Ascending aorta (tissue), 2 donors: ENCODE data around the gene CHCHD3. TPM values are rescaled to one million over a fixed set of nuclear protein-coding genes. Genes with fewer than 3 reads are reported as not detected.
"Not testable (repeated sequence)": the region's sequence is repeated elsewhere in the genome, so short reads cannot be mapped to it uniquely, and the experiment has no call there.

Experiments
- DNase-seq, 2 donors: peaks; one replicate each; pipeline ENCODE4 v3.0.0-alpha.2; 2019; ENCODE audit warnings: low spot score in 2 of 2
- H3K27ac ChIP-seq, 2 donors: fragments of 200-600 bp; sonication (generic); one replicate each; pipeline ENCODE4 v1.5.1; 2016 to 2017; ENCODE audit warnings: mild to moderate bottlenecking in 1 of 2
- H3K27me3 ChIP-seq: fragments of 200-600 bp; sonication (generic); one replicate; pipeline ENCODE4 v1.5.1; 2017
- H3K36me3 ChIP-seq, 2 donors: fragments of 200-600 bp; sonication (generic); one replicate each; pipeline ENCODE4 v1.5.1; 2016
- H3K4me1 ChIP-seq, 2 donors: fragments of 200-600 bp; sonication (generic); one replicate each; pipeline ENCODE4 v1.5.1; 2016 to 2017; ENCODE audit warnings: mild to moderate bottlenecking in 1 of 2
- H3K4me3 ChIP-seq, 2 donors: fragments of 200-600 bp; sonication (generic); one replicate each; pipeline ENCODE4 v1.5.1; 2016 to 2017; ENCODE audit warnings: mild to moderate bottlenecking in 1 of 2
- H3K9me3 ChIP-seq, 2 donors: fragments of 200-600 bp; sonication (generic); one replicate each; pipeline ENCODE4 v1.5.1; 2016
- intact Hi-C: fragments of 100-400 bp; cut with DNase I; formaldehyde crosslinking; loops from one replicate; pipeline ENCODE4 v1.15.1; 2023
- total RNA-seq: library from RNA; depleted of rRNA; stranded (reverse); fragments of >200 nt; gene quantifications from one replicate; pipeline ENCODE4 v1.1.0, GENCODE V29; 2016
- TF ChIP-seq, protein P1 (sequence below), 3 experiments: fragments of 200-600 bp in 2 of 3; fragments of 450-650 bp in 1 of 3; sonication (generic) in 2 of 3; IDR thresholded peaks; one replicate each; pipeline ENCODE4 v1.5.1; 2016 to 2019; ENCODE audit warnings: antibody characterized with exemption in 3 of 3, mild to moderate bottlenecking in 1 of 3, moderate library complexity in 1 of 3

The CHCHD3 gene
- total RNA-seq, 1 donor from 2014 or later = 26.2 TPM

DNA sequence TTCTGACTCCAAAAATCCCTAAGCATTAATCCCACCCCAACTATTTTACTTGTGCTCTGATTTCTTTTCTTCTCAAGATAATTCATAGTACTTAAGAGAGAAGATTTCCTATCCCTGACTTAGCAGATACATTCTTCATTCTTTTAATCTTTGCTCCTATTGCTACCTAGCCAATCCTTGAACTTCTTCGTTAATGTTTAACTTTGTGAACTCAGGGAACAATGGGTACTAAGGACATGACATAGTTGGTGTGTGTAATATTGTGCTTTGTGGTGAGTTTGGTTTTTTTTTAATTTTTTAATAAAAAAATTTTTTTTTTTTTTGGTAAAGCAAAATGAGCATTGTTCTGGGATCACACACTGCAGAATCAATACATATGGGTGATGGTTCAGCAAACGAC lies 166.2 kb downstream of the CHCHD3 start:
- Histone ChIP-seq H3K36me3 (no peaks in the 10 kb centered on the region), H3K4me3 (no peak overlapping the region), H3K4me1 (no peaks in the 10 kb centered on the region), H3K27me3 (no peaks in the 10 kb centered on the region), H3K9me3 (no peaks in the 10 kb centered on the region), H3K27ac (no peak overlapping the region)
- intact Hi-C loops = no loop called here
- no peak for DNase-seq
- TF ChIP-seq, protein P1, sequence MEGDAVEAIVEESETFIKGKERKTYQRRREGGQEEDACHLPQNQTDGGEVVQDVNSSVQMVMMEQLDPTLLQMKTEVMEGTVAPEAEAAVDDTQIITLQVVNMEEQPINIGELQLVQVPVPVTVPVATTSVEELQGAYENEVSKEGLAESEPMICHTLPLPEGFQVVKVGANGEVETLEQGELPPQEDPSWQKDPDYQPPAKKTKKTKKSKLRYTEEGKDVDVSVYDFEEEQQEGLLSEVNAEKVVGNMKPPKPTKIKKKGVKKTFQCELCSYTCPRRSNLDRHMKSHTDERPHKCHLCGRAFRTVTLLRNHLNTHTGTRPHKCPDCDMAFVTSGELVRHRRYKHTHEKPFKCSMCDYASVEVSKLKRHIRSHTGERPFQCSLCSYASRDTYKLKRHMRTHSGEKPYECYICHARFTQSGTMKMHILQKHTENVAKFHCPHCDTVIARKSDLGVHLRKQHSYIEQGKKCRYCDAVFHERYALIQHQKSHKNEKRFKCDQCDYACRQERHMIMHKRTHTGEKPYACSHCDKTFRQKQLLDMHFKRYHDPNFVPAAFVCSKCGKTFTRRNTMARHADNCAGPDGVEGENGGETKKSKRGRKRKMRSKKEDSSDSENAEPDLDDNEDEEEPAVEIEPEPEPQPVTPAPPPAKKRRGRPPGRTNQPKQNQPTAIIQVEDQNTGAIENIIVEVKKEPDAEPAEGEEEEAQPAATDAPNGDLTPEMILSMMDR (IDR thresholded peaks at IDR 0.05) = no peak

DNA sequence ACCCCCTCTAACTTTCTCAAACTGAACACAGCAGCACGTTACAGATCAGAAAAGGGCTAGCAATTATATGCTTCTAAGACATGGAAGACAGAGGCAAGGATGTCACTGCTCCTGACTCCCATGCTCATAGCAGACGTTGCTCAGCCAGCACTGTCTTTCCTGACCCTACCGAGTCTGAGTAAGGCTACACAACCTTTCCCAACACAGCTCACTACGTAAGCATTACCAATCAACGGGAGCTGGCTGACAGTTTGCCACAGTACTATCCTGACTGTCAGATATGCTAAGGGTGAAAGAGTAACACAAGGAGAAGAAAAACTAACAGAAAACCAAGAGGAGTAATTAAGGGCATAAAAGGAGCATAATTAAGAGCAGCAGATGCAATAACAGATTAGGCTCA lies 171.2 kb downstream of the CHCHD3 start:
- no peak for DNase-seq
- TF ChIP-seq, protein P1 (IDR thresholded peaks at IDR 0.05) = no peak
- Histone ChIP-seq H3K27ac (no peak overlapping the region), H3K4me3 (no peak overlapping the region), H3K27me3 (no peaks in the 10 kb centered on the region), H3K9me3 (no peaks in the 10 kb centered on the region), H3K4me1 (no peaks in the 10 kb centered on the region), H3K36me3 (no peaks in the 10 kb centered on the region)
- intact Hi-C loops = no loop called here

DNA sequence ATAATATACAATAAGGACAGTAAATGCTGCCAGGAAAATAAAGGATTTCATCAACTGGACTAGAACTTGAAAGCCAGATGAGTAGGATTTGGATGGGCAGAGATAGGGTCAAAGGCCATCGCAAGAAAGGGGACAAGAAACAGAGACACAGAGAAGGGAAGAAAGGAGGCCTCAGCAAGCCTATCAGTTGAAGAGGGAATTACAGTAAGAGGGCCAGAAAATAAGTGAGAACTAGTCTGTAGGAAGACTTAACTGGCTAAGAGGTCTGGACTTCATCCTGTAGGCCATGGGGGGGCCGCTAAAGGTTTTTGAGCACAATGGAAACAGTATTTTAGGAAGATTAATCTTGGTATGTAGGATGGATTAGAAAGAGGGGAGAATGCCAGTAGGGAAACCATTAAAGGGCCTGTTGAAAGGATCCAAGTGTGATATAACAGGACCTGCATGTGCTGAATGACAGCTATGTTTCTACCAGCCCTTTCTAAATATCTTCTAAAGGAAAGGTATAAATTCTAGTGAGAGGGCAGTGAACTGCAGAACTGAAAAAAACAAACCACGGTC lies 174.4 kb downstream of the CHCHD3 start:
- H3K4me3 ChIP-seq = no peak overlapping the region
- H3K9me3 ChIP-seq = no peaks in the 10 kb centered on the region
- DNase-seq = no peak
- H3K36me3 ChIP-seq = no peaks in the 10 kb centered on the region
- H3K4me1 ChIP-seq = no peaks in the 10 kb centered on the region
- TF ChIP-seq, protein P1 (IDR thresholded peaks at IDR 0.05) = no peak
- H3K27ac ChIP-seq = no peak overlapping the region
- H3K27me3 ChIP-seq = no peaks in the 10 kb centered on the region
- intact Hi-C loops = no loop called here

DNA sequence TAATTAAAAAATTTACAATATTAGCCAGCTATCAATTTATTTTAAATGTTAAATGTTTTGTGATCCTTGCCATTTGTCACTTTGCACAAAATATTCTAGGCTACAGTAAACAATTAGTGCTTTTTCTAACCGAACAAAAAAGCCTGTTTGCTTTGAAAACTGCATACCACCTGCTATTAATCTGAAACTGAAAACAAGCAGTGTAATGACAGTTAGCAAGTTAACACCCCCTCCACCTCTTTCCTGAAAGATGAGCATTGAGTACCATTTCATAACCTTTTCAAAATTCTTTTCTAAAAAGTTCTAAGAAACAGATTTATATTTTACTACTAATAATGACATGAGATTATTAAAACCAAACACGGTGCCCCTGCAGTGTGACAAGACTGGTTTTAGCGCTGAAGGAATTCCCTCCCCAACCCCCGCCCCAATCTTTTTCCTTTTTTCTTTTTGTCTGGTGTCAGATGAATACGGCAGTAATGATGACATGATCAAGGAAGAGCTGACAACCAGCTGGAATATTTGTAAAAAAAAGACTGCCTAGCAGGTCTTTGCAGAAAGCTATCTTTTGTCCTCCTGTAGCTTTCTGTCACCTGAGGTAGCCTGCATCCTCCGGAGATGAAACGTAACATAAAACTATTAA lies 175.6 kb downstream of the CHCHD3 start:
- TF ChIP-seq, protein P1 (IDR thresholded peaks at IDR 0.05) = no peak
- Histone ChIP-seq H3K4me3 (no peak overlapping the region), H3K4me1 (no peaks in the 10 kb centered on the region), H3K9me3 (no peaks in the 10 kb centered on the region), H3K27ac (no peak overlapping the region), H3K27me3 (no peaks in the 10 kb centered on the region), H3K36me3 (no peaks in the 10 kb centered on the region)
- intact Hi-C loops = no loop called here
- no peak for DNase-seq

DNA sequence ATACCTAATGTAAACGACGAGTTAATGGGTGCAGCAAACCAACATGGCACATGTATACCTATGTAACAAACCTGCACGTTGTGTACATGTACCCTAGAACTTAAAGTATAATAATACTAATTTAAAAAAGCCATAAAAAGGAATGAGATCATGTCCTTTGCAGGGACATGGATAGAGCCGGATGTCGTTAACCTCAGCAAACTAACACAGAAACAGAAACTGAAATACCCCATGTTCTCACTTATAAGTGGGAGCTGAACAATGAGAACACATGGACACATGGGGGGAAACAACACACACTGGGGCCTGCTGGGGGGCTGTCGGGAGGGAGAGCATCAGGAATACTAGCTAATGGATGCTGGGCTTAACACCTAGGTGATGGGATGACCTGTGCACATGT lies 176.8 kb downstream of the CHCHD3 start:
- H3K27me3 ChIP-seq, DNase-seq, H3K9me3 ChIP-seq, H3K36me3 ChIP-seq, H3K27ac ChIP-seq, intact Hi-C loops, H3K4me3 ChIP-seq, H3K4me1 ChIP-seq: not testable (repeated sequence)

DNA sequence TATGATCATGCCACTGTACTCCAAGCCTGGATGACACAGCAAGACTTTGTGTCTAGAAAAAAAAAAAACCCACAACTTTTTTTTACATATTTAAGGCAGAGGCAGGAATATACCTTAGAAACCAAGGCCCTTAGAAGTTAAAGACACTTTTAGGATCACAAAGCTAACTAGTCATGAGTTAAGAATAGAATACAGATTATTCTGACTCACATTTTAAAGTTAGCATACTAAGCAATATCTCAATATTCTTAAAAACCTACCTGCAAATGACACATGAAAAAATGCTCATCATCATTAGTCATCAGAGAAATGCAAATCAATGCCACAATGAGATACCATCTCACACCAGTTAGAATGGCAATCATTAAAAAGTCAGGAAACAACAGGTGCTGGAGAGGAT lies 177.7 kb downstream of the CHCHD3 start:
- Histone ChIP-seq H3K27me3 (no peaks in the 10 kb centered on the region), H3K9me3 (no peaks in the 10 kb centered on the region), H3K27ac (no peak overlapping the region), H3K4me1 (no peaks in the 10 kb centered on the region), H3K36me3 (no peaks in the 10 kb centered on the region), H3K4me3 (no peak overlapping the region)
- intact Hi-C loops = no loop called here
- no peak for DNase-seq
- TF ChIP-seq, protein P1 (IDR thresholded peaks at IDR 0.05) = no peak

DNA sequence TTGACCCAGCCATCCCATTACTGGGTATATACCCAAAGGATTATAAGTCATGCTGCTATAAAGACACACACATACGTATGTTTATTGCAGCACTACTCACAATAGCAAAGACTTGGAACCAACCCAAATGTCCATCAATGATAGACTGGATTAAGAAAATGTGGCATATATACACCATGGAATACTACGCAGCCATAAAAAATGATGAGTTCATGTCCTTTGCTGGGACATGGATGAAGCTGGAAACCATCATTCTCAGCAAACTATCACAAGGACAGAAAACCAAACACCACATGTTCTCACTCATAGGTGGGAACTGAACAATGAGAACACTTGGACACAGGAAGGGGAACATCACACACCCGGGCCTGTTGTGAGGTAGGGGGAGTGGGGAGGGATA lies 179.6 kb downstream of the CHCHD3 start:
- H3K36me3 ChIP-seq, DNase-seq, H3K9me3 ChIP-seq, H3K27ac ChIP-seq, intact Hi-C loops, H3K4me3 ChIP-seq, H3K27me3 ChIP-seq, H3K4me1 ChIP-seq: not testable (repeated sequence)
